ENCODE data around the gene FBXO45.
"Not testable (repeated sequence)": the region's sequence is repeated elsewhere in the genome, so short reads cannot be mapped to it uniquely, and the experiment has no call there.

FBXO45 gene, protein sequence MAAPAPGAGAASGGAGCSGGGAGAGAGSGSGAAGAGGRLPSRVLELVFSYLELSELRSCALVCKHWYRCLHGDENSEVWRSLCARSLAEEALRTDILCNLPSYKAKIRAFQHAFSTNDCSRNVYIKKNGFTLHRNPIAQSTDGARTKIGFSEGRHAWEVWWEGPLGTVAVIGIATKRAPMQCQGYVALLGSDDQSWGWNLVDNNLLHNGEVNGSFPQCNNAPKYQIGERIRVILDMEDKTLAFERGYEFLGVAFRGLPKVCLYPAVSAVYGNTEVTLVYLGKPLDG

DNA sequence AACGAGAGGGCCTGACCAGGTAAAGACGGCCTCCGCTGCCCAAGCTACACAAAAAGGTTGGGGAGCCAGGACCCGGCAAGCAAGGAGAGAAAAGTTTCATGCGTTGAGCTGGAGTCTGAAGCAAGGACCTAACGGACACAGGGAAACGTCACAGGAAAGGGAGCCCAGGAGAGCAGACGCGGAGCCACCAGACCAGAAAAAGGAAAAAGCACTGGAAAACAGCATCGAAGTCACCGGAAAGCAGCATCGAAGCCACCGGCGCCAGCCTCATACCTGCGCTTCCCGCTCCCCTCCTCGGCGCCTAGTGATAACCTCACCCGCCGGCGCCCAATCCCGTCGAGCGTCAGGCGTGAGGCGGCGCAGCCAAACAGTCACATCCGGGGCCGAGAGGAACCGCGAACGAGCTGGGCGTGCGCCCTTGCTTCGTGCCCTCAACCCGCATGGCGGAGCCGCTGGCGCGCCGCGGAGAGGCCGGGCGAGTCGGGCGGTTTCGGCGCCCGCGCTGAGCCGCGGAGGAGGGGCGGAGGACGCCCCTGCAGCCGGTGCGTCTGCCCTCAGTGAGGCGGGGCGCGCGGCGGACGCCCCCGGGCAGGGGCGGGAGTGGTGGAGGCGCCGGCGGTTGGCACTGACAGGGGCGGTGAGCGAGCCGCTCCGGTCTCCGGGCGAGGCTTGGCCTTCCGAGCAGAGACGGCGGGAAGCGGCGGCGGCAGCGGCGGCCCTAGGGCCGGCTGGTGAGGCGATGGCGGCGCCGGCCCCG lies at the start of gene FBXO45, which contains the start of gene WDR53:
TSS of gene FBXO45 (plus strand) at position 415 of the 757 bp plus-strand sequence. CDS start at position 740, 325 bp downstream.
TSS of gene WDR53 (minus strand) at position 309 of the 757 bp plus-strand sequence. CDS start 7,079 bp downstream, outside the sequence.
- peak; percentile 89 to 92 for DNase-seq (ENCODE audit: low read depth in 2 of 2)

- peak; percentile 57 to 68 for DNase-seq (ENCODE audit: low read depth in 2 of 2)
These were observed 49.3 kb upstream of the FBXO45 start for GRCh38 chr3:196518966-196519717.

DNA sequence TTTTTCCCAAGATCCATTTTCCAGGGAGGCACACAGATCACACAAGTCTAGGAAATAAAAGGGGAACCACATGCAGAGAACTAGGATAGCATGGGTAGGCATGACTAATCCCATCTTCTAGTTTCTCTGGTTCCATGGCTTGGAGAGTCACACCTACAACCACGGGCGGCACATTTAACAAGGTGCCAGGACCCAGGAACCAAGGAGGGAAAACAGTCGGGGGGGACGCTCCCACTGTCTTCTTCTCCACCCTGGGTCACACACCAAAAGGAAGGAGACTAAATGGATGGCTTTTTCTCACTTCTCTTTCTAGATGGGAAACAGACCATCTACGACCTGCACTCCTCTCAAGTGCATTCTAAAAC lies 48.8 kb upstream of the FBXO45 start:
- peak in 1 of 2 donors; percentile 34 for DNase-seq (ENCODE audit: low read depth in 2 of 2)

DNA sequence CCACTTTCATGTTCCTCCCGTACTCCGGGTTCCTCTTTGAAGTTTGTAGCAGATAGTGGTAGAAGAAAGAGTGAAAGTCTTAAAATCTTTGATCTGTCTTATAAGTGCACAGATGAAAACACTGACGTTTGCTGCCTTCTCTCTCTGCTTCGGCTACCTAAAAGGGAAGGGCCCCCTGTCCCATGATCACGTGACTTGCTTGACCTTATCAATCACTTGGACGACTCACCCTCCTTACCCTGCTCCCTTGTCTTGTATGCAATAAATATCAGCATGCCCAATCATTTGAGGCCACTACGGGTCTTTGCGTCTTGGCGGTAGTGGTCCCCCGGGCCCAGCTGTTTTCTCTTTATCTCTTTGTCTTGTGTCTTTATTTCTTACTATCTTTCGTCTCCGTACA lies 47.2 kb upstream of the FBXO45 start:
- not testable (repeated sequence) for DNase-seq (ENCODE audit: low read depth in 2 of 2)

DNA sequence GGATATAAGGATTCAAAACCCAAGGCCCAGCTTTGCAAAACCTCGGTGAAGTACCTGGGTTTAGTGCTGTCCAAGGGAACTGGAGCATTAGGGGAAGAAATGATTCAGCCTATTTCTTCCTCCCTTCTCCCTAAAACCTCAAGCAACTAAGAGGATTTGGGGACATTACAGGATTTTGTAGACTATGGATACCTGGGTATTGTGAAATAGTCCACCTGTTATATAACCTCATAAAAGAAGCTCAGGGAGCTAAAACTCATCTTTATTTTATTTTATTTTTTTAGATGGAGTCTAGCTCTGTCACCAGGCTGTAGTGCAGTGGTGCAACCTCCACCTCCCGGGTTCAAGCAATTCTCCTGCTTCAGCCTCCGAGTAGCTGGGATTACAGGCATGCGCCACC lies 44.6 kb upstream of the FBXO45 start:
- DNase-seq (ENCODE audit: low read depth in 2 of 2) = no peak

GRCh38 chr3:196524527-196524926 lies 43.9 kb upstream of the FBXO45 start:
- DNase-seq (ENCODE audit: low read depth in 2 of 2) = no peak

GRCh38 chr3:196525141-196525540 lies 43.3 kb upstream of the FBXO45 start:
- no peak for DNase-seq (ENCODE audit: low read depth in 2 of 2)

DNA sequence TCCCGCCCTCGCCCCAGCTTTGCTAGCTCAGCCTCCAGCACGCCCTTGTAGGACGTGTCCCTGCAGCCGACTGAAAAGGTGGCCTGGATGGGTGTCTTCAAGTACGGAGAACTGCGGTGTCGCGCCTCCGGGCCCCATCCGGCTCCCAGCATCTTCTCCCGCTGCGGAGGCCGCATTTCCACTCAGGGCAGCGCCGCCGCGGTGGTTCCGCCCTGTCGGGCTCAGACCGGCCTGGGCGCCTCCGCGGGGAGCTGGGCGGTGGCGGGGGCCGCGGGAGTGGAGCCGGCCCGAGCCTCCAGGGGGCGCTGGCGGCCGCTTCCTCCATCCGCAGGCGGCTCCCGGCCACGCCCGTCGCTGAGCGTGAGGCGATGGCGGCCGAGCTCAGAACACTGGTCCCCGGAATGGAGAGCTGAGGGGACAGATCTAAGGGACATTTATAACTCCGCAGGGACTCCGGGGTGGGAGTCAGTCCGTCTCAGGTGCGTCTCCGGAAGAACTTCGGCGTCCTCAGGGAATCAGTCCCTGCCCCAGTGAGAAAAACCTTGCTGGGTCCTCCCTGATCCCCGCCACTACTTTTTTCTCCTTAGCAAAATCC lies 39.7 kb upstream of the FBXO45 start:
- DNase-seq (ENCODE audit: low read depth in 2 of 2) = peak; percentile 85 to 91

- no peak for DNase-seq (ENCODE audit: low read depth in 2 of 2)
These were observed 37.0 kb upstream of the FBXO45 start for GRCh38 chr3:196531418-196531817.

GRCh38 chr3:196533260-196533681 lies 35.2 kb upstream of the FBXO45 start:
- DNase-seq (ENCODE audit: low read depth in 2 of 2) = no peak

DNA sequence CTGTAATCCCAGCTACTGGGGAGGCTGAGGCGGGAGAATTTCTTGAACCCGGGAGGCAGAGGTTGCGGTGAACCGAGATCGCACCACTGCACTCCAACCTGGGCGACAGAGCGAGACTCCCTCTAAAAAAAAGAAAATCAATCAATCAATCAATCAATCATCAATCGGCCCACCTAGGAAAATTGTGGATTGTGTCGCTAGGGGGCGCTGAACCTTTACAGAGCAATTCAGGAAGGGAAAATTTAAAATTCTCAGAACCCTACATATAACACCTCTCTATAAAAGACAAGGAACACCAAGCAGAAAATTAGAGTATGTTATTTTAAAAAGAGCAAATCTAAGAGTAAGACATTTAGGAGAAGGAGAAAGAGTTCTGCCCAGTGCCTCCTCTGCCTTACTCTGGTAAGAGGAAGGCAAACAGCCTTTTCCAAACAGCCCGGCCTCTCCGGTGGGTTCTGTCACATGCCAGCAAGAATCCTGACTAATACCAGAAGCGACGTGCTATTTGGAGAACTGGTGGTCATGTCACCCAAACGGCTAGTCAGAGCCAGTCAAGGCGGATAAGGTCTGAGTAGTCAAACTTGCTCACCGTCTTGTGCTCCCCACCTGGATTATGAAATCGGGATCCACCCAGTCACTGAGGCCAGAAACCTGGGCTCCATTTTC lies 31.0 kb upstream of the FBXO45 start:
- DNase-seq (ENCODE audit: low read depth in 2 of 2) = peak; percentile 50 to 66

GRCh38 chr3:196541684-196542445 lies 26.6 kb upstream of the FBXO45 start:
- DNase-seq (ENCODE audit: low read depth in 2 of 2) = no peak

- DNase-seq (ENCODE audit: low read depth in 2 of 2) = no peak
These were observed 23.9 kb upstream of the FBXO45 start for GRCh38 chr3:196544491-196544992.

- DNase-seq (ENCODE audit: low read depth in 2 of 2) = no peak
These were observed 21.9 kb upstream of the FBXO45 start for GRCh38 chr3:196546537-196546936.

DNA sequence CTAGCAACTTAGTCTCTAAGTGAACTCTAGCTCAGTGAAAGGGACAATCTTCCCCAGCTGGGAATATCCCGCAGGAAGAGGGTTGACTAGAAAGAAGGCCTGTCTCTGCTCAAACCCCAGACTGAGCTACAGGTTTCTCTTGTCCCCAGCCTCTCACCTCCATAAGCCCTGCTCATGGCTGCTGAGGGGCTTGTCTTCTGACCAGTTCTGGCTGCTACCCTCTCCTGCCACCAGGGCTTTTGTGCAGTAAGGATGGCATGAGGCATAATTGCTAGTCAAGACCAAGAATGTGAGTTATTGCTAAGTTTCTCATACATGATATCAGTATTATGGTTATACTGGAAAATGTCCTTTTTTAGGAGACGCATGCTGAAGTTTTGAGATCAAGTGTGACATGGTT lies 21.4 kb upstream of the FBXO45 start:
- no peak for DNase-seq (ENCODE audit: low read depth in 2 of 2)

- not testable (repeated sequence) for DNase-seq (ENCODE audit: low read depth in 2 of 2)
These were observed 19.1 kb upstream of the FBXO45 start for GRCh38 chr3:196549312-196549711.

GRCh38 chr3:196550172-196550571 lies 18.3 kb upstream of the FBXO45 start:
- not testable (repeated sequence) for DNase-seq (ENCODE audit: low read depth in 2 of 2)

GRCh38 chr3:196552253-196552652 lies 16.2 kb upstream of the FBXO45 start:
- no peak for DNase-seq (ENCODE audit: low read depth in 2 of 2)

DNA sequence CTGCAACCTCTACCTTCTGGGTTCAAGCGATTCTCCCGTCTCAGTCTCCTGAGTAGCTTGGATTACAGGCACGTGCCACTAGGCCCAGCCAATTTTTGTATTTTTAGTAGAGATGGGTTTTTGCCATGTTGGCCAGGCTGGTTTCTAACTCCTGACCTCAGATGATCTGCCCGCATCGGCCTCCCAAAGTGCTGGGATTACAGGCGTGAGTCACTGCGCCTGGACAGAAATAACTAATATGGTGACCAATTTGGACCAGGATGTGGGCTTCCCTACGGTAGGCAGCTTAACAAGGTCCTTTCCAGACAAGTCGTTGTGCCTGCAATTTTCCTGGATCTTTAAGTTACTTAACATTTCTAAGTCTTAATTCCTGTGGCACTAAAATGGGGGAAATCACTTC lies 14.9 kb upstream of the FBXO45 start:
- no peak for DNase-seq (ENCODE audit: low read depth in 2 of 2)

- no peak for DNase-seq (ENCODE audit: low read depth in 2 of 2)
These were observed 14.3 kb upstream of the FBXO45 start for GRCh38 chr3:196554205-196554604.
